ENCODE data around the gene PNPLA8.

PNPLA8 gene

GRCh38 chr7:108487646-108488045, 38.3 kb downstream of the PNPLA8 start:
- Histone ChIP-seq H3K27ac (replicated peaks) (no peak overlapping the region), H3K27me3 (ENCODE audit: insufficient read depth, poor library complexity, severe bottlenecking) (no peaks in the 10 kb centered on the region), H3K4me3 (replicated peaks; ENCODE audit: insufficient read depth, low read length) (no peak overlapping the region)
- TF ChIP-seq SPI1 (IDR thresholded peaks at IDR 0.05; ENCODE audit: borderline replicate concordance, low read depth) (no peak), POLR2AphosphoS5 (IDR thresholded peaks at IDR 0.05; ENCODE audit: low read depth) (no peak), REST (IDR thresholded peaks at IDR 0.05; ENCODE audit: insufficient replicate concordance, low read depth) (no peak), GABPA (IDR thresholded peaks at IDR 0.05; ENCODE audit: low read depth) (no peak), CTCF (IDR thresholded peaks at IDR 0.05; ENCODE audit: insufficient read depth, low read length) (no peak)
- DNase-seq (ENCODE audit: low read depth in 1 of 2, low spot score in 1 of 2): no peak

- Histone ChIP-seq H3K4me3 (replicated peaks; ENCODE audit: insufficient read depth, low read length) (no peak overlapping the region), H3K27ac (replicated peaks) (no peak overlapping the region), H3K27me3 (ENCODE audit: insufficient read depth, poor library complexity, severe bottlenecking) (no peaks in the 10 kb centered on the region)
- DNase-seq (ENCODE audit: low read depth in 1 of 2, low spot score in 1 of 2): no peak
- TF ChIP-seq SPI1 (IDR thresholded peaks at IDR 0.05; ENCODE audit: borderline replicate concordance, low read depth) (peak; percentile 75), POLR2AphosphoS5 (IDR thresholded peaks at IDR 0.05; ENCODE audit: low read depth) (no peak)
Observed at GRCh38 chr7:108486291-108486966, 39.5 kb downstream of the PNPLA8 start.

GRCh38 chr7:108484137-108484536, 41.8 kb downstream of the PNPLA8 start:
- Histone ChIP-seq H3K27me3 (ENCODE audit: insufficient read depth, poor library complexity, severe bottlenecking) (no peaks in the 10 kb centered on the region), H3K27ac (replicated peaks) (no peak overlapping the region), H3K4me3 (replicated peaks; ENCODE audit: insufficient read depth, low read length) (no peak overlapping the region)
- DNase-seq (ENCODE audit: low read depth in 1 of 2, low spot score in 1 of 2): no peak
- TF ChIP-seq REST (IDR thresholded peaks at IDR 0.05; ENCODE audit: insufficient replicate concordance, low read depth) (no peak), SPI1 (IDR thresholded peaks at IDR 0.05; ENCODE audit: borderline replicate concordance, low read depth) (no peak), POLR2AphosphoS5 (IDR thresholded peaks at IDR 0.05; ENCODE audit: low read depth) (no peak), CTCF (IDR thresholded peaks at IDR 0.05; ENCODE audit: insufficient read depth, low read length) (no peak), GABPA (IDR thresholded peaks at IDR 0.05; ENCODE audit: low read depth) (no peak)

- TF ChIP-seq SPI1 (IDR thresholded peaks at IDR 0.05; ENCODE audit: borderline replicate concordance, low read depth) (no peak), CTCF (IDR thresholded peaks at IDR 0.05; ENCODE audit: insufficient read depth, low read length) (no peak), POLR2AphosphoS5 (IDR thresholded peaks at IDR 0.05; ENCODE audit: low read depth) (no peak), REST (IDR thresholded peaks at IDR 0.05; ENCODE audit: insufficient replicate concordance, low read depth) (no peak), GABPA (IDR thresholded peaks at IDR 0.05; ENCODE audit: low read depth) (no peak)
- Histone ChIP-seq H3K27me3 (ENCODE audit: insufficient read depth, poor library complexity, severe bottlenecking) (no peaks in the 10 kb centered on the region), H3K4me3 (replicated peaks; ENCODE audit: insufficient read depth, low read length) (no peak overlapping the region), H3K27ac (replicated peaks) (no peak overlapping the region)
- DNase-seq (ENCODE audit: low read depth in 1 of 2, low spot score in 1 of 2): no peak
Observed at GRCh38 chr7:108480311-108480710, 45.6 kb downstream of the PNPLA8 start.
